Stimulated activated CD8-positive, alpha-beta memory T cell treated with anti-CD3 and anti-CD28 coated beads, Interleukin-12 subunit alpha, Interleukin-12 subunit beta, amount 100 ng/mL, for 4 hours (primary cell): ENCODE results near the gene PRF1.
"Not testable (repeated sequence)": the region's sequence is repeated elsewhere in the genome, so short reads cannot be mapped to it uniquely, and the experiment has no call there.

Source experiments
- DNase-seq: peaks from one replicate; pipeline ENCODE4 v3.0.0-alpha.2; 2020; ENCODE audit warnings: low read depth

The PRF1 gene

GRCh38 chr10:70602665-70603448 is at the start of gene PRF1:
Gene PRF1, minus strand, starts transcription at chr10:70602741. Its CDS starts 1,839 bp downstream, at chr10:70600902.
- peak; percentile 78 for DNase-seq

GRCh38 chr10:70651661-70652060 is 49.1 kb upstream of the PRF1 start:
- DNase-seq = no peak

- no peak for DNase-seq
Observed at GRCh38 chr10:70650718-70651117, 48.2 kb upstream of the PRF1 start.

GRCh38 chr10:70650104-70650503 is 47.6 kb upstream of the PRF1 start:
- no peak for DNase-seq

- DNase-seq = no peak
Observed at GRCh38 chr10:70649526-70649925, 47.0 kb upstream of the PRF1 start.

- DNase-seq = no peak
Observed at GRCh38 chr10:70648427-70648826, 45.9 kb upstream of the PRF1 start.

GRCh38 chr10:70647086-70647485 is 44.5 kb upstream of the PRF1 start:
- no peak for DNase-seq

GRCh38 chr10:70644959-70645358 is 42.4 kb upstream of the PRF1 start:
- not testable (repeated sequence) for DNase-seq

GRCh38 chr10:70643272-70643671 is 40.7 kb upstream of the PRF1 start:
- not testable (repeated sequence) for DNase-seq

- not testable (repeated sequence) for DNase-seq
Observed at GRCh38 chr10:70639640-70640383, 37.3 kb upstream of the PRF1 start.

- DNase-seq = not testable (repeated sequence)
Observed at GRCh38 chr10:70634515-70634914, 32.0 kb upstream of the PRF1 start.

- DNase-seq = no peak
Observed at GRCh38 chr10:70634011-70634410, 31.5 kb upstream of the PRF1 start.

- not testable (repeated sequence) for DNase-seq
Observed at GRCh38 chr10:70631735-70632134, 29.2 kb upstream of the PRF1 start.

GRCh38 chr10:70629338-70629737 is 26.8 kb upstream of the PRF1 start:
- no peak for DNase-seq

GRCh38 chr10:70626056-70626455 is 23.5 kb upstream of the PRF1 start:
- no peak for DNase-seq

- no peak for DNase-seq
Observed at GRCh38 chr10:70622981-70623844, 20.7 kb upstream of the PRF1 start.

GRCh38 chr10:70622541-70622940 is 20.0 kb upstream of the PRF1 start:
- DNase-seq = no peak

- DNase-seq = no peak
Observed at GRCh38 chr10:70621503-70622078, 19.1 kb upstream of the PRF1 start.

GRCh38 chr10:70620020-70620289 is 17.4 kb upstream of the PRF1 start:
- no peak for DNase-seq

GRCh38 chr10:70619271-70620019 is 16.9 kb upstream of the PRF1 start:
- DNase-seq = no peak

GRCh38 chr10:70618663-70619062 is 16.1 kb upstream of the PRF1 start:
- DNase-seq = no peak
